DND-41 (cell line): ENCODE measurements around the gene APLF.

Experiments
- CTCF ChIP-seq: IDR thresholded peaks from 2 replicates; pipeline ENCODE4 v1.5.1; 2012; ENCODE audit warnings: borderline replicate concordance, low read length, moderate library complexity, mild to moderate bottlenecking; ENCODE audit not compliant: poor library complexity, severe bottlenecking; ENCODE audit errors: extremely low read depth
- EZH2 ChIP-seq: IDR thresholded peaks from 3 replicates; pipeline ENCODE4 v1.6.1; 2012; ENCODE audit warnings: borderline replicate concordance, low read depth, mild to moderate bottlenecking, moderate library complexity, low read length, inconsistent platforms; ENCODE audit not compliant: severe bottlenecking

GRCh38 chr2:68558576-68558975, 91.2 kb downstream of the APLF start:
- TF ChIP-seq CTCF (no peak), EZH2 (no peak)
